Left renal pelvis (tissue), 4 donors: ENCODE results near the gene FBF1. TPM values are rescaled to one million over a fixed set of nuclear protein-coding genes. Genes with fewer than 3 reads are reported as not detected.

Experiments used
- DNase-seq, 4 donors: peaks; one replicate each; pipeline ENCODE4 v3.0.0-alpha.2; 2013; ENCODE audit warnings: low read depth in 4 of 4, low spot score in 3 of 4
- polyA plus RNA-seq, 4 donors: library from polyadenylated mRNA; unstranded; fragments of 120-200 nt; gene quantifications; one replicate each; pipeline ENCODE4 v1.2.1, GENCODE V29; 2013; ENCODE audit not compliant: insufficient read length in 4 of 4

The FBF1 gene
- polyA plus RNA-seq, 4 donors, result 7.5 to 15.1 (median 8.2) TPM

GRCh38 chr17:75917917-75918445 is 22.9 kb downstream of the FBF1 start:
- DNase-seq, result no peak

- no peak for DNase-seq
Observed at GRCh38 chr17:75917141-75917916, 23.5 kb downstream of the FBF1 start.

GRCh38 chr17:75915268-75915667 is 25.6 kb downstream of the FBF1 start:
- no peak for DNase-seq

- no peak for DNase-seq
Observed at GRCh38 chr17:75914643-75915267, 26.1 kb downstream of the FBF1 start.

- no peak for DNase-seq
Observed at GRCh38 chr17:75913537-75914210, 27.2 kb downstream of the FBF1 start.

- no peak for DNase-seq
Observed at GRCh38 chr17:75910699-75911098, 30.1 kb downstream of the FBF1 start.

GRCh38 chr17:75909812-75910274 is 31.0 kb downstream of the FBF1 start:
- no peak for DNase-seq

GRCh38 chr17:75909051-75909811 is 31.6 kb downstream of the FBF1 start:
- no peak for DNase-seq

- DNase-seq, result no peak
Observed at GRCh38 chr17:75908201-75908600, 32.6 kb downstream of the FBF1 start.

- DNase-seq, result no peak
Observed at GRCh38 chr17:75906143-75906884, 34.5 kb downstream of the FBF1 start.

- DNase-seq, result peak; percentile 77 to 87 (median 86)
Observed at GRCh38 chr17:75904749-75905521, 35.9 kb downstream of the FBF1 start, which contains the start of gene MRPL38. Gene MRPL38, minus strand, starts transcription at chr17:75904884. Its CDS starts 9 bp downstream, at chr17:75904875.

- DNase-seq, result no peak
Observed at GRCh38 chr17:75902406-75902805, 38.4 kb downstream of the FBF1 start.

- DNase-seq, result no peak
Observed at GRCh38 chr17:75901727-75902126, 39.1 kb downstream of the FBF1 start.

GRCh38 chr17:75900691-75901533 is 39.9 kb downstream of the FBF1 start:
- no peak for DNase-seq

- no peak for DNase-seq
Observed at GRCh38 chr17:75899767-75900468, 40.9 kb downstream of the FBF1 start.

GRCh38 chr17:75899353-75899752 is 41.5 kb downstream of the FBF1 start:
- no peak for DNase-seq

GRCh38 chr17:75898791-75899190 is 42.1 kb downstream of the FBF1 start:
- DNase-seq, result no peak
